HepG2 (cell line): ENCODE measurements around the gene C22orf31. TPM values are rescaled to one million over a fixed set of nuclear protein-coding genes. Genes with fewer than 3 reads are reported as not detected.

Experiments
- AGO1 ChIP-seq: fragments of 200-400 bp; formaldehyde crosslinking; IDR thresholded peaks from 2 replicates; pipeline ENCODE4 v1.6.1; 2017; ENCODE audit warnings: mild to moderate bottlenecking, low read depth, low read length, moderate library complexity; ENCODE audit not compliant: poor library complexity, severe bottlenecking
- DNMT3B ChIP-seq: conservative IDR thresholded peaks from 2 replicates; pipeline ENCODE4 v1.6.1; 2016; ENCODE audit warnings: missing biosample characterization, control low read depth
- GZF1 ChIP-seq: sonication (generic); formaldehyde crosslinking; IDR thresholded peaks from 2 replicates; pipeline ENCODE4 v1.5.1; 2020; ENCODE audit warnings: mild to moderate bottlenecking, missing genetic modification reagents
- HIVEP1 ChIP-seq: sonication (generic); formaldehyde crosslinking; IDR thresholded peaks from 2 replicates; pipeline ENCODE4 v1.4.0; 2020; ENCODE audit warnings: mild to moderate bottlenecking, missing genetic modification reagents
- SAP130 ChIP-seq: IDR thresholded peaks from 2 replicates; pipeline ENCODE4 v1.6.1; 2016; ENCODE audit warnings: low read depth
- SMARCC2 ChIP-seq: fragments of 450-650 bp; IDR thresholded peaks from 2 replicates; pipeline ENCODE4 v1.6.1; 2017; ENCODE audit warnings: antibody characterized with exemption, mild to moderate bottlenecking
- SNAPC4 ChIP-seq: sonication (generic); formaldehyde crosslinking; IDR thresholded peaks from 2 replicates; pipeline ENCODE4 v1.4.0; 2020; ENCODE audit warnings: mild to moderate bottlenecking, missing genetic modification reagents
- STAG1 ChIP-seq: sonication (generic); formaldehyde crosslinking; IDR thresholded peaks from 2 replicates; pipeline ENCODE4 v1.4.0; 2020; ENCODE audit warnings: missing genetic modification reagents
- ZBTB21 ChIP-seq: sonication (generic); formaldehyde crosslinking; IDR thresholded peaks from 2 replicates; pipeline ENCODE4 v1.4.0; 2020; ENCODE audit warnings: missing genetic modification reagents
- ZNF619 ChIP-seq: sonication (generic); formaldehyde crosslinking; IDR thresholded peaks from 2 replicates; pipeline ENCODE4 v1.4.0; 2020; ENCODE audit warnings: mild to moderate bottlenecking, missing genetic modification reagents
- polyA plus RNA-seq, 8 experiments: library from polyadenylated mRNA; depleted of rRNA in 3 of 8; stranded (reverse) in 7 of 8; unstranded in 1 of 8; fragments of >200 nt; fragmentation: Illumina TruSeq in 4 of 8; extraction: Trizol in 4 of 8; gene quantifications; 2 replicates each; pipeline versions ENCODE4 v1.2.1 to v1.2.3, GENCODE V29; 2011 to 2016; ENCODE audit warnings: low read depth in 4 of 8, missing spikeins in 1 of 8, mixed read lengths in 1 of 8; ENCODE audit not compliant: insufficient read depth in 1 of 8
- total RNA-seq, 5 experiments: library from RNA; depleted of rRNA; stranded (reverse); fragments of >200 nt; fragmentation: Illumina TruSeq; extraction: Trizol; gene quantifications; 2 replicates each; pipeline ENCODE4 v1.2.3, GENCODE V29; 2016; ENCODE audit warnings: low read depth in 1 of 5
- TF ChIP-seq, protein P1 (sequence below), 2 experiments: fragments of 450-650 bp in 1 of 2; sonication (generic) in 1 of 2; formaldehyde crosslinking in 1 of 2; IDR thresholded peaks; 2 replicates each; pipeline versions ENCODE4 v1.6.1 to v1.8.0; 2016 to 2022; ENCODE audit warnings: antibody characterized with exemption in 1 of 2, mild to moderate bottlenecking in 1 of 2, missing genetic modification reagents in 1 of 2
- TF ChIP-seq, protein P2 (sequence below): IDR thresholded peaks from 2 replicates; pipeline ENCODE4 v1.6.1; 2016; ENCODE audit warnings: low read depth, borderline replicate concordance
- TF ChIP-seq, protein P3 (sequence below): sonication (generic); formaldehyde crosslinking; IDR thresholded peaks from 2 replicates; pipeline ENCODE4 v1.8.0; 2022; ENCODE audit warnings: mild to moderate bottlenecking, missing genetic modification reagents; ENCODE audit not compliant: insufficient replicate concordance

Gene C22orf31
- total and polyA plus RNA-seq, 2 of the 13 experiments (the other 11 are each of a cell fraction or from before 2014, with no cell fraction given) = not detected

GRCh38 chr22:29073618-29074275, 12.1 kb upstream of the C22orf31 start (continued):
- TF ChIP-seq STAG1 (CRISPR knock-in tag) (no peak), SNAPC4 (CRISPR knock-in tag) (no peak), AGO1 (peak; percentile 42), GZF1 (CRISPR knock-in tag) (no peak), ZNF619 (peak; percentile 18; the same call in 1 of the 2 replicates), SAP130 (CRISPR knock-in tag) (peak; percentile 32; the same call in 1 of the 2 replicates), HIVEP1 (CRISPR knock-in tag) (0 out of 2 replicates have a peak, but pooled peaks have one; percentile 19), DNMT3B (CRISPR knock-in tag) (no peak), ZBTB21 (CRISPR knock-in tag) (no peak), SMARCC2 (no peak)
- TF ChIP-seq, protein P1, sequence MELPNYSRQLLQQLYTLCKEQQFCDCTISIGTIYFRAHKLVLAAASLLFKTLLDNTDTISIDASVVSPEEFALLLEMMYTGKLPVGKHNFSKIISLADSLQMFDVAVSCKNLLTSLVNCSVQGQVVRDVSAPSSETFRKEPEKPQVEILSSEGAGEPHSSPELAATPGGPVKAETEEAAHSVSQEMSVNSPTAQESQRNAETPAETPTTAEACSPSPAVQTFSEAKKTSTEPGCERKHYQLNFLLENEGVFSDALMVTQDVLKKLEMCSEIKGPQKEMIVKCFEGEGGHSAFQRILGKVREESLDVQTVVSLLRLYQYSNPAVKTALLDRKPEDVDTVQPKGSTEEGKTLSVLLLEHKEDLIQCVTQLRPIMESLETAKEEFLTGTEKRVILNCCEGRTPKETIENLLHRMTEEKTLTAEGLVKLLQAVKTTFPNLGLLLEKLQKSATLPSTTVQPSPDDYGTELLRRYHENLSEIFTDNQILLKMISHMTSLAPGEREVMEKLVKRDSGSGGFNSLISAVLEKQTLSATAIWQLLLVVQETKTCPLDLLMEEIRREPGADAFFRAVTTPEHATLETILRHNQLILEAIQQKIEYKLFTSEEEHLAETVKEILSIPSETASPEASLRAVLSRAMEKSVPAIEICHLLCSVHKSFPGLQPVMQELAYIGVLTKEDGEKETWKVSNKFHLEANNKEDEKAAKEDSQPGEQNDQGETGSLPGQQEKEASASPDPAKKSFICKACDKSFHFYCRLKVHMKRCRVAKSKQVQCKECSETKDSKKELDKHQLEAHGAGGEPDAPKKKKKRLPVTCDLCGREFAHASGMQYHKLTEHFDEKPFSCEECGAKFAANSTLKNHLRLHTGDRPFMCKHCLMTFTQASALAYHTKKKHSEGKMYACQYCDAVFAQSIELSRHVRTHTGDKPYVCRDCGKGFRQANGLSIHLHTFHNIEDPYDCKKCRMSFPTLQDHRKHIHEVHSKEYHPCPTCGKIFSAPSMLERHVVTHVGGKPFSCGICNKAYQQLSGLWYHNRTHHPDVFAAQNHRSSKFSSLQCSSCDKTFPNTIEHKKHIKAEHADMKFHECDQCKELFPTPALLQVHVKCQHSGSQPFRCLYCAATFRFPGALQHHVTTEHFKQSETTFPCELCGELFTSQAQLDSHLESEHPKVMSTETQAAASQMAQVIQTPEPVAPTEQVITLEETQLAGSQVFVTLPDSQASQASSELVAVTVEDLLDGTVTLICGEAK (IDR thresholded peaks at IDR 0.05) = no peak
- TF ChIP-seq, protein P1 (CRISPR knock-in tag; IDR thresholded peaks at IDR 0.05) = no peak; the same call in 1 of the 2 replicates
- TF ChIP-seq, protein P2, sequence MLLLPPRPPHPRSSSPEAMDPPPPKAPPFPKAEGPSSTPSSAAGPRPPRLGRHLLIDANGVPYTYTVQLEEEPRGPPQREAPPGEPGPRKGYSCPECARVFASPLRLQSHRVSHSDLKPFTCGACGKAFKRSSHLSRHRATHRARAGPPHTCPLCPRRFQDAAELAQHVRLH (CRISPR knock-in tag) = no peak
- TF ChIP-seq, protein P3, sequence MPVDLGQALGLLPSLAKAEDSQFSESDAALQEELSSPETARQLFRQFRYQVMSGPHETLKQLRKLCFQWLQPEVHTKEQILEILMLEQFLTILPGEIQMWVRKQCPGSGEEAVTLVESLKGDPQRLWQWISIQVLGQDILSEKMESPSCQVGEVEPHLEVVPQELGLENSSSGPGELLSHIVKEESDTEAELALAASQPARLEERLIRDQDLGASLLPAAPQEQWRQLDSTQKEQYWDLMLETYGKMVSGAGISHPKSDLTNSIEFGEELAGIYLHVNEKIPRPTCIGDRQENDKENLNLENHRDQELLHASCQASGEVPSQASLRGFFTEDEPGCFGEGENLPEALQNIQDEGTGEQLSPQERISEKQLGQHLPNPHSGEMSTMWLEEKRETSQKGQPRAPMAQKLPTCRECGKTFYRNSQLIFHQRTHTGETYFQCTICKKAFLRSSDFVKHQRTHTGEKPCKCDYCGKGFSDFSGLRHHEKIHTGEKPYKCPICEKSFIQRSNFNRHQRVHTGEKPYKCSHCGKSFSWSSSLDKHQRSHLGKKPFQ (CRISPR knock-in tag) = no peak
